Lower lobe of right lung (tissue), 2 donors: ENCODE measurements around the gene CCL3. TPM values are rescaled to one million over a fixed set of nuclear protein-coding genes. Genes with fewer than 3 reads are reported as not detected.
A peak's percentile ranks its signal among the peaks of the same experiment; 100 is the strongest.

ENCODE experiments used
- ATAC-seq, 2 donors: fragments of 200-7000 bp; cut with Tn5 transposase; one replicate each; pipeline ENCODE4 v1.9.1; 2020 to 2022; ENCODE audit warnings: mild to moderate bottlenecking in 2 of 2, moderate library complexity in 2 of 2
- DNase-seq: peaks from one replicate; pipeline ENCODE4 v3.0.0-alpha.2; 2020
- H3K27ac ChIP-seq: fragments of 200-600 bp; one replicate; pipeline ENCODE4 v1.8.0; 2022
- H3K27me3 ChIP-seq: fragments of 200-600 bp; one replicate; pipeline ENCODE4 v1.8.0; 2022; ENCODE audit warnings: low read depth
- H3K36me3 ChIP-seq: fragments of 200-600 bp; one replicate; pipeline ENCODE4 v1.8.0; 2022; ENCODE audit warnings: mild to moderate bottlenecking
- H3K4me1 ChIP-seq: fragments of 200-600 bp; one replicate; pipeline ENCODE4 v1.8.0; 2022
- H3K4me3 ChIP-seq: fragments of 200-600 bp; one replicate; pipeline ENCODE4 v1.8.0; 2022; ENCODE audit warnings: mild to moderate bottlenecking
- H3K9me3 ChIP-seq: fragments of 200-600 bp; one replicate; pipeline ENCODE4 v1.8.0; 2022
- intact Hi-C: fragments of 100-400 bp; cut with DNase I; formaldehyde crosslinking; loops from one replicate; pipeline ENCODE4 v1.11.0; 2022
- total RNA-seq: library from RNA; stranded (reverse); fragmentation: NEBNext Ultra II Directional; extraction: Animal tissue kit (Norgen Biotek cat#: 25700); gene quantifications from one replicate; pipeline ENCODE4 v1.2.1, GENCODE V29; 2021
- TF ChIP-seq, protein P1 (sequence below): fragments of 200-600 bp; IDR thresholded peaks from one replicate; pipeline ENCODE4 v1.8.0; 2022; ENCODE audit warnings: antibody characterized with exemption, mild to moderate bottlenecking
- donor health status: DM: no; HTN: yes; CAD: no; lungs with severe emphysema.

Gene CCL3
- total RNA-seq, 1 donor from 2014 or later, result 8.5 TPM

DNA sequence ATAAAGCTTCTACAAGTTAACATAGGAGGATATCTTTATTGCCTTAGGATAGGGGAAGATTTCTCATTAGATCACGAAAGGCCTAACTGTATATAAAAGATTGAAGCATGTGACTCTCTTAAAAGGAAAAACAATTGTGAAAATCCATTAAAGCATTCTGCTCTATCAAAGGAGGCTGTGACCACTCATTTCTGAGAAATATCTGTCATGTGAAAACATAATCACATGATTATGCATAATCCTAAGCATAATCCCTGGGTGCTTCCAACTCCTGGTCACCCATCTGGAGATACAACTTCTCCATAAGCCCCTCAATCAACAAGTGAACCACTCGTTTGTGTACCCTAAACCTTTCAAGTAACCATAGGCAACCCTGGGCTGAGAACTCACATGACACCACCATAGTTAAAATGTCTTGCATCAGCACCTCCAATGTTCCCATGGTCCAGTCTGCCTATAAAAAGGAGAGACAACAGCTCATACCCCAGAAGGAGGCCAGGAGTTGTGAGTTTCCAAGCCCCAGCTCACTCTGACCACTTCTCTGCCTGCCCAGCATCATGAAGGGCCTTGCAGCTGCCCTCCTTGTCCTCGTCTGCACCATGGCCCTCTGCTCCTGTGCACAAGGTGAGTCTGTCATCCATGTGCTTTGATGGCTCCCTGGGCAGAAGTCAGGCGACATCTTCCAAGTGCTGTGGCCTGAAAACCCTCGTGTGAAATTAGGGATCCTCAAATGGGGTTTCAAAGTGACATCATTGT lies 26.0 kb downstream of the CCL3 start, which contains the start of gene CCL18:
Gene CCL18, plus strand, starts transcription at position 487 of the 756 bp plus-strand sequence. Its CDS starts 71 bp downstream, at position 558.
- H3K9me3 ChIP-seq, result no peaks in the 10 kb centered on the region
- no peak for DNase-seq

DNA sequence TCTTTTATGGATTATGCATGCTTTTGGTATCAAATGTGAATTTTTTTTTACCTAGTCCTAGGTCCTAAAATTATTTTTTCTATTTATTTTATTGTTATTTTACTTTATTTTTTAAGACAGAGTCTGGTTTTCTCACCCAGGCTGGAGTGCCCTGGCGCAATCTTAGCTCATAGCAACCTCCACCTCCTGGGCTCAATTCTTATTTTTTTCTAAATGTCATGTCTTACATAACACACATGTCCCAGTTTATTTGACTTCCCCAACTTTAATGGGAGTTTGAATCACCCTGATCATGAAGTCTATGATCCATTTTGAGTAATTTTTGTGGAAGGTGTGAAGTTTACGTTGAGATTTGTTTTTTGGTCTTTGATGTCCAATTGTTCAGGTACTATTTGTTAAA lies 29.1 kb downstream of the CCL3 start:
- TF ChIP-seq, protein P1, sequence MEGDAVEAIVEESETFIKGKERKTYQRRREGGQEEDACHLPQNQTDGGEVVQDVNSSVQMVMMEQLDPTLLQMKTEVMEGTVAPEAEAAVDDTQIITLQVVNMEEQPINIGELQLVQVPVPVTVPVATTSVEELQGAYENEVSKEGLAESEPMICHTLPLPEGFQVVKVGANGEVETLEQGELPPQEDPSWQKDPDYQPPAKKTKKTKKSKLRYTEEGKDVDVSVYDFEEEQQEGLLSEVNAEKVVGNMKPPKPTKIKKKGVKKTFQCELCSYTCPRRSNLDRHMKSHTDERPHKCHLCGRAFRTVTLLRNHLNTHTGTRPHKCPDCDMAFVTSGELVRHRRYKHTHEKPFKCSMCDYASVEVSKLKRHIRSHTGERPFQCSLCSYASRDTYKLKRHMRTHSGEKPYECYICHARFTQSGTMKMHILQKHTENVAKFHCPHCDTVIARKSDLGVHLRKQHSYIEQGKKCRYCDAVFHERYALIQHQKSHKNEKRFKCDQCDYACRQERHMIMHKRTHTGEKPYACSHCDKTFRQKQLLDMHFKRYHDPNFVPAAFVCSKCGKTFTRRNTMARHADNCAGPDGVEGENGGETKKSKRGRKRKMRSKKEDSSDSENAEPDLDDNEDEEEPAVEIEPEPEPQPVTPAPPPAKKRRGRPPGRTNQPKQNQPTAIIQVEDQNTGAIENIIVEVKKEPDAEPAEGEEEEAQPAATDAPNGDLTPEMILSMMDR, result no peak
- Histone ChIP-seq H3K4me3 (no peak overlapping the region), H3K4me1 (no peaks in the 10 kb centered on the region), H3K27me3 (no peaks in the 10 kb centered on the region), H3K36me3 (no peaks in the 10 kb centered on the region), H3K9me3 (no peaks in the 10 kb centered on the region), H3K27ac (no peak overlapping the region)
- no peak for DNase-seq
- intact Hi-C loops, result no loop called here
- ATAC-seq, result no peak

More for the DNA sequence above, 26.0 kb downstream of the CCL3 start, which contains the start of gene CCL18:
- no peak within 1 kb of the TSS for H3K4me3 ChIP-seq
- H3K4me1 ChIP-seq, result no peaks in the 10 kb centered on the region
- no peaks in the 10 kb centered on the region for H3K27me3 ChIP-seq
- TF ChIP-seq, protein P1, result no peak
- no peaks in the 10 kb centered on the region for H3K36me3 ChIP-seq
- ATAC-seq, result peak in 1 of 2 donors; percentile 22
- intact Hi-C loops, result no loop called here
- no peak within 1 kb of the TSS for H3K27ac ChIP-seq

DNA sequence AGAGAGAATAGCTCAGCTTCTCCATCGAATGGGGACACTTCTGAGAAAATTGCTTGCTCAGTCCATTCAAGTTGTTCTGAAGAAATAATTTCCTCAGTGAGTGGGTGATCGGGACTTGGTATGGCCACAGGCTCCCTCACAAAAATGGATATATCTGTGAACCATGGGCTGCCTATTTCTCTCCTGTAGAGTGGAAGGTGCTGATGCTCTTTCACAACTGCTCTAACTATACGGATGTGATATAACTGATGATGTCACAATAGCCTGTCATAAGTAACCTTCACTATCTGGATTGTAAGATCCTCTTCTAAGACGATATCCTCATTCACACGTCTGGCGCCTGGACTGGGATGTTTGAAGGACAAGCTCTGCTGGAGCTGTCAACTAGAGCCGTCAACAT lies 30.5 kb downstream of the CCL3 start:
- Histone ChIP-seq H3K27me3 (no peaks in the 10 kb centered on the region), H3K9me3 (no peaks in the 10 kb centered on the region), H3K27ac (no peak overlapping the region), H3K4me3 (no peak overlapping the region), H3K36me3 (no peaks in the 10 kb centered on the region), H3K4me1 (no peaks in the 10 kb centered on the region)
- ATAC-seq (peak in 1 of 2 donors; percentile 26), DNase-seq (no peak)
- intact Hi-C loops, result no loop called here
- TF ChIP-seq, protein P1, result no peak

DNA sequence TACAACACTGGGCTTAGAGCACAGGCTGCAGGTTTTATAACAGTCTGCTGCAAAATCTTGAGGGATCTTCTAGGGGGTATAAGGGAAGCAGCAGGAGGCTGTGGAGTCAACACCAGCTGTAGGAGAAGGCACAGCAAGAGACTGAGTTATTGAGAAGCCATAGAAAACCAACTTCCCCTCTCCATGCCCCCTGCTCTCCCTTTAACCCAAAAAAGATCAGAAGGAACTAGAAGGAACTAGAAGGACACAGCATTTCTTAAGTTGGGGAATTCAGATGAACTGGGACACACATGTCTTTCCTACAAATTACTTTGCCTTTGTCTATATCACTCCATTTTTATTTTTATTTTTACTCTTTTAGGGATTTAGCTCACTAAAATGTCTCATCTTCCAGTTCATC lies 32.0 kb downstream of the CCL3 start:
- H3K27me3 ChIP-seq, result no peaks in the 10 kb centered on the region
- H3K4me3 ChIP-seq, result no peak overlapping the region
- no peaks in the 10 kb centered on the region for H3K36me3 ChIP-seq
- TF ChIP-seq, protein P1, result no peak
- intact Hi-C loops, result no loop called here
- peak; percentile 47 to 48 for ATAC-seq
- no peak for DNase-seq
- H3K4me1 ChIP-seq, result no peaks in the 10 kb centered on the region
- no peak overlapping the region for H3K27ac ChIP-seq
- H3K9me3 ChIP-seq, result no peaks in the 10 kb centered on the region

DNA sequence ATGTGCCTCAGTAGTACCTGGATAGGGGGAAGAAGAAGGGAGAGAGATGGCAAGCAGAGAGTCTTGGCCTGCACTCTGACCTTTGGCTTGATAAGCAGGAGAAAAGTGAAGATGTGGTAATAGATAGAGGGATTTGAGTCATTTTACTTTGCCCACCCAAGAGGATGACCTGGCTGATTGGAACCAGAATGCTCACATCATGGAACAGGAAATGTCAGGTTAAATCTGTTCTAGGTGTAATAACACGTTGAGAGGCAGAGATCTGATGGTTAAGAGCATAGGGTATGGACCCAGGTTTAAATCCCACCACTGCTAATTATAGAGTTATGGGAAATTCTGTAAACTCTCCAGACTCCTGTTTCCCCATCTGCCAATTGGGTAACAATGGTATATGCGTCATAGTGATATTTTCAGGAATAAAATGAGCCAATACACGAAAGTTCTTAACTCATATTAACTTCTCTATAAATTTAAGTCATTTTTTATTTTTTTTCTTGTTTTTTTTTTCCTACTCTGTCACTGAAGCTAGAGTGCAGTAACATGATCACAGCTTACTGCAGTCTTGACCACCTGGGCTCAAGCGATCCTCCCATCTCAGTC lies 33.9 kb downstream of the CCL3 start:
- no peak overlapping the region for H3K27ac ChIP-seq
- intact Hi-C loops, result no loop called here
- H3K4me3 ChIP-seq, result no peak overlapping the region
- TF ChIP-seq, protein P1, result no peak
- H3K27me3 ChIP-seq, result no peaks in the 10 kb centered on the region
- DNase-seq, result no peak
- H3K4me1 ChIP-seq, result no peaks in the 10 kb centered on the region
- ATAC-seq, result no peak
- H3K36me3 ChIP-seq, result no peaks in the 10 kb centered on the region
- H3K9me3 ChIP-seq, result no peaks in the 10 kb centered on the region
